NB4 (cell line): ENCODE data around the gene SYS1.

Experiments
- CTCF ChIP-seq: IDR thresholded peaks from one replicate; pipeline ENCODE4 v1.5.1; 2012; ENCODE audit warnings: low read depth, low read length
- MYC ChIP-seq: IDR thresholded peaks from 2 replicates; pipeline ENCODE4 v1.6.1; 2011; ENCODE audit warnings: low read depth, low read length
- POLR2A ChIP-seq: IDR thresholded peaks from 2 replicates; pipeline ENCODE4 v1.6.1; 2011; ENCODE audit warnings: mild to moderate bottlenecking; ENCODE audit not compliant: insufficient read length; ENCODE audit errors: extremely low read depth

- TF ChIP-seq CTCF, result no peak
- TF ChIP-seq POLR2A, result no peak
- TF ChIP-seq MYC, result no peak
Observed at GRCh38 chr20:45407783-45408645, 45.1 kb downstream of the SYS1 start, which contains the start of gene DBNDD2.
